Vagina (tissue), 2 donors: ENCODE measurements around the gene SLC28A1.

Experiments used
- CTCF ChIP-seq, 3 experiments: fragments of 450-650 bp in 2 of 3; fragments of 200-600 bp in 1 of 3; sonication (generic) in 1 of 3; IDR thresholded peaks; one replicate each; pipeline ENCODE4 v1.5.1; 2017 to 2019; ENCODE audit warnings: antibody characterized with exemption in 3 of 3, mild to moderate bottlenecking in 2 of 3, moderate library complexity in 2 of 3
- POLR2A ChIP-seq, 2 donors: fragments of 450-650 bp; IDR thresholded peaks; one replicate each; pipeline ENCODE4 v1.6.1; 2017; ENCODE audit warnings: antibody characterized with exemption in 2 of 2, mild to moderate bottlenecking in 2 of 2, moderate library complexity in 2 of 2

- no peak for TF ChIP-seq CTCF (IDR thresholded peaks at IDR 0.05)
- no peak for TF ChIP-seq POLR2A (IDR thresholded peaks at IDR 0.05)
Observed at GRCh38 chr15:84904419-84904818, 20.0 kb downstream of the SLC28A1 start.
